Renal cortical epithelial cell (primary cell): Measurements from ENCODE around the gene MIF. TPM values are rescaled to one million over a fixed set of nuclear protein-coding genes. Genes with fewer than 3 reads are reported as not detected.
"Not testable (repeated sequence)": the region's sequence is repeated elsewhere in the genome, so short reads cannot be mapped to it uniquely, and the experiment has no call there.

Experiments
- DNase-seq: peaks from one replicate; pipeline ENCODE4 v3.0.0-alpha.2; 2011; ENCODE audit warnings: low read depth
- total RNA-seq: library from RNA; depleted of rRNA; stranded (reverse); fragments of >200 nt; gene quantifications from 2 replicates; pipeline ENCODE4 v1.2.3, GENCODE V29; 2014

The MIF gene
- total RNA-seq, 1 donor from 2014 or later = 213 TPM

DNA sequence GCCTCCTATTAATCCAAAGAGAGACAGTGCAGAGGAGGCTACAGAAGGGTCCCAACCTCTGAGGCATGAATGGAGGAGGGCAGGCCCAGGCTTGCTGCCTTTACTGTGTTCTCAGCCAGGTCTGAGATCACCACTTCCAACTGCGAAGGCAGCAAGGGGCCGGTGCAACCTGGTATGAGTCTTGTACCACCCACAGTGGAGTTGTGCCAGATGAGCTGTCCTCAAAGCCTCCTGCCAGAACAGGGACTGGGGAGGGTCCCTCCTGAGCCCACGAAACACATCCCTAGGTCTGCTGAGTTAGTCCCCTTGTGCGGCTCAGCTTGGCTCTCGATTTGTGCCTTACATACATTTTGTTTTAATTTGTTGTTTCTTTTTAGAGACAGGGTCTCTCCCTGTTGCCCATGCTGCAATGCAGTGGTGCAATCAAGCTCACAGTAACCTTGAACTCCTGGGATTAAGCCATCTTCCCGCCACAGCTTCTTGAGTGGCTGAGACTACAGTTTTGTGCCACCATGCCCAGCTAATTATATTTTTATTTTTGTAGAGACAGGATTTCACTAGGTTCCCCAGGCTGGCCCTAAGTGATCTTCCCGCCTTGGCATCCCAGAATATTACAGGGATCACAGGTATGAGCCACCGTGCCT, 9.3 kb downstream of the MIF start:
- DNase-seq = no peak

DNA sequence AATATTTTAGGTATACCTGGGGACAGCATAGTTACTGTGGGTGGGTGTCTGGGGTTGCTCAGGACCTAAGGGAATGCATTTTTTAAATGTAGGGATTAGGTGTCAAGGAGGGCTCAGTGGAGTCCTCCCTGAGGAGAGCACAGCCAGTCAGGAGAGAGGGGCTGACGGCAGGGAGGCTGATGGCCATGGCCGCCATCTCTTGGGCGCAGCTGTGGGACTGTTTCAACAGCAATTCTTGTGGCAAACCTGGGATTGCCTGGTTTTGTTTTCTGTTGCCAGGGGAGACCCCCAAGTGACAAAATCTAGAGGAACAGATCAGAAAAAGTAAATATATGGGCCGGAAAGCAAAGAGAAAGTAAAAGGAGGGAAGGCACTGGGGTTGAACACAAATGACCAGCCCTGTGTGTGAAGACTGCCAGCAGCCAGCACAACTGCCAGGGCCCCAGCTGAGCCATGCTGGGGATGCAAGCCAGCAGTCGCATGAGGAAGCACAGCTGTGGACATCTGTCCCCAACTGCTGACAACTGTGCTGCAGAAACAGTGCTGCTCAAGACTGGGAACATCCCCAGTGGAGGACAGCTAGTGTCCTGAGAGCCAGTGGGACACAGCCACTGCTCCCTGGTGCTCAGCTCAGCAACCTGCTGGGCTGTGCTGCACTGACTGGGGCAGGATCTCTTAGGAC, 10.5 kb downstream of the MIF start:
- DNase-seq = no peak

GRCh38 chr22:23906641-23907040, 12.5 kb downstream of the MIF start:
- DNase-seq = no peak

- DNase-seq = not testable (repeated sequence)
These were observed 13.2 kb downstream of the MIF start for GRCh38 chr22:23907423-23907822.

DNA sequence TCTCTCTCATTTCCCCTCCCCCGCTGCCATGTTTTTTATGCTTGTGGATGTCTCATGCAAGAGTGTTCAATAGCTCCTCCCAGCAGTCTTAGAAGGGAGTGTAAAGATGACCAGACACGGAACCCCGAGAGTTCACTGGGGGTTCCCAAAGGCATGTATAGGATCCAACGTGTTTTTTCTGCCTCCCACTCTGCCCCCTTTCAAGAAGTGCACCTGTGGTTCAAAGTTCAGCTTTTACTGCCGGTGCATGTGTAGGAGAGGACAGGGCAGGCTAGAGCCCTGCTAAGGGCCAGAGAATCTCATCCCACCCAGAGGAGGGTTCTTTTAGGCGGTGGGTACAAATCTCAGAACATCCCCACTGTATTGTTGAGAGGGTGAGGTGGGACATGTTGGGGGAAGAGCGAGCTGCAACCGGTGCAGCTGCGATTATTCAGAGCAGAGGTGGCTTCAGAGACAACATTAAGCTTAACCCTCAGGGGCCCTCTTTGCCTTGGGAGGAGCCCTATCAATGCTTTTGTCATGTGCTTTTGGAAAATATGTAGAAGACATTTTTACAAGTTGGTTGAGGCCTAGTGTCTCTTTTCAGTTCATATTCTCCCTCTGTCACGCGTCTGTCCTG, 14.5 kb downstream of the MIF start:
- DNase-seq = no peak

DNA sequence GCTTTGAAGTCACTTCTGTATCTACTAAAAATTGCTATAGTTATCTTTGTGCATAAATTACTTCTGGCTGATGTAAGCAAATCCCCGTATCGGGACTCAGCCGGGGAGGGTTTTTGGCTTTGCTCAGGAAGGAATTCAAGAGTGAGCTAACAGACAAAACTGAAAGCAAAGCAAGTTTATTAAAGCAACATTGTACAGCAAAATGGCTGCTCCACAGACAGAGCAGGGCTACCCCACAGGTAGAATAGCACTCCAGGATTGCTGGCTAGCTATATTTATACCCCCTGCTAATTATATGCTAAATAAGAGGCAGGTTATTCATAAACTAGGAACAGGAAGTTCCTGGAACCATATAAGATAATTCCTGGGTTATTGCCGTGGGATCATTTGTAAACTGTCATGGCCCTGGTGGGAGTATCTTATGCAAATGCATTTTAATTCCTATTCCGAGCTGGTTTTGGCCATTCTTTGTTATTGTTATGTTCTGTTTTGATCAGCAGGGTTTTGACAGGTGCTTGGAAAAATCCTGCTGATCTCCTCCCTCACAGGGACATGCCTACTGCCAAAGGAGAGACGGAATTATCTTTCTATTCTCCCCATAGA, 15.2 kb downstream of the MIF start:
- DNase-seq = no peak

DNA sequence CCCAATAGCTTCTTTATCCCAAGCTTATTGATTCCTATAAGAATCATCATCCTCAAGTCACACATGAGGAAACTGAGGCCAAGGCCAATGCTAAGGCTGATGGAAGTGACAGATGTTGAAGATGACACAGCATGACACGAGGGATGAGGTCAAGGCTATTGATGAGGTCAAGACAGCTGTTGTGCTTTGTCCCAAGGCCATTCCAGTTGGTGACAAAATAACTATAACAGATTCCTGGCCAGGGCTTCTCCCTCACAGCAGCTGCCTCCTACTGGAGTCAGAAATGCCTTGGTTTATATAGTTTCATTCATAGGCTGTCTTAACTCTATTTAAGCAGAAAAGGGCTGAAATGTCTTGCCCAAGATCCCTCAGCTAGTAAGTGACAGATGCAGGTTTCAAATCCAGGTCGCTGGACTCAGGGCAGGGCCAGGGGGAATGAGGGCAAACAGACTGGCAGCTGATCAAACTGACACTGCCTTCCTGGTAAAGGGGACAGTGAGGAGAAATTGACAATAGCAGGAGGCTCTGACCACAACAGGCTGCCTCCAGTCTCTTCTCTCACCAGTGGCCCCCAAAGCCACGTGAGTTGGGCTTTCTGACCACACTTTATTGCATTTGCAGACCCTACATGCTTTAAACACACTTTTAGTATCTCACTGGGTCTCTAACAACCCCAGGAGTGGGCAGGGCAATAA, 16.5 kb downstream of the MIF start:
- no peak for DNase-seq

- no peak for DNase-seq
These were observed 17.3 kb downstream of the MIF start for GRCh38 chr22:23911318-23911980.

GRCh38 chr22:23912293-23912903, 18.2 kb downstream of the MIF start:
- DNase-seq = peak; percentile 31

DNA sequence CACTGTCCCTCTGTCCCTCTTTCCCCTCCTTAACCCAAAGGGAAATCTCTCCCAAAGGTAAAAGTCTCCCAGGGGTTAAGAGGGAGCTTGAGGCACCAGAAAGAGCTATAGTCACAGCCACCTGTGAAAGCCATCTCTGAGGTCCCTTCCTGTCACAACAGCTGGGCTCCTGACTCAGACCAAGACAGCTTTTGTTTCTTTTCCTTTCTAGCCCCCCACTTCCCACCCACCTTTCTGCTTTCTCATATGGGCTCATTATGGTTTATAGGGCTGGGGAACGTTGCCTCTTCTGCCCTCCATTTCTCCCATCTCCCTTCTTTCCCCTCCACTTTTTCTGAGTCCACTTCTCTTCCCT, 19.1 kb downstream of the MIF start:
- no peak for DNase-seq

DNA sequence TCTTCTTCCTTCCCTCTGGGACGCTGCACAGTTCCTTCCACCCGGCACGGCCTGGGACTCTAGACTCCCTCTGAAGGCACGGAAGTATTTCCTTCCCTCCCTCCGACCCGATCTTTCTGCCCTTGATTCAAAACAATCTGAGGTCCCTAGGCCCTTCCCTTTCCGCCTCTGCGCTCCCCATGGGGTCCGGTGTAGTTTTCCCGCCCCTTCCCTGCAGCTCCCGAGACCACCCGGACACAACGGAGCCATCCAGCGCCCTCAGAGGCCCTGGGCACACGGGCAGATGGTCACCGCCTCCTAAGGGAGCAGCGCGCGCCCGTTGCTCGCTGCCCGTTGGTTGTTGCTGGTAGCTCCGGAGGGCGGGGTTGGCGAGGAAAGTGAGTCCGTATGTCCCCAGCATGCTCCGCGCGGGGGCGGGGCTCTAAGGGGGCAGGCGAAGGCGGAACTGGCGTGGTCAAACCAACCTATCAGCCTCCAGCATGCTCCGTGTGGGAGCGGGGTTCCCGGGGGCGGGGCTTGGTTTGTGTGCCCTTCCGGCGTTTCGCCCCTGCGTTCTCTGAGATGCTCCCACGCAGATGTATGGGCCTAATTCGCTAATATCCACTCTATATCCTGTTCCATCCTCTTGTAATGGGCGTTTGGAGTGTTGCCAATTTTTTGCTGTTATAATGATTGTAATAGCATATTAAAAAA, 19.6 kb downstream of the MIF start:
- DNase-seq = peak; percentile 96

DNA sequence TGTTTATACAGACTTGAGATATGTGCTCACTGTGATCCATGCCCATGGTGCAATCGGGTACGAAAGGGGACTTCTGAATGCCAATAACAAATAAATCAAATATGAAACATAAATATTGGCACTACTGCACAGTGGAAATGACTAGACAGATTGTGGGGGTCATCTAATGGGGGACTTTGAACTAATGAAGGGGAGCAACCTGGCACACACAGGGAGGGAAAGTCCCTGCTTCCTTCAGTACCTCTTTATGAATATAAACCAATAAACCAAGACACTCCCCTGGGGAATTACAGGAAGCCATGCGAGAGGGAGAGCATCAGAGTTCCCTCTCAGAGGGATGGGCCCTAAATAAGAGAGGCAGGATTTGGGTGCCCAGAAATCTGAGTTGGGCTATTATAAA, 21.1 kb downstream of the MIF start:
- no peak for DNase-seq

- not testable (repeated sequence) for DNase-seq
These were observed 26.1 kb downstream of the MIF start for GRCh38 chr22:23920267-23920611.

GRCh38 chr22:23921586-23922201, 27.5 kb downstream of the MIF start:
- DNase-seq = peak; percentile 64

DNA sequence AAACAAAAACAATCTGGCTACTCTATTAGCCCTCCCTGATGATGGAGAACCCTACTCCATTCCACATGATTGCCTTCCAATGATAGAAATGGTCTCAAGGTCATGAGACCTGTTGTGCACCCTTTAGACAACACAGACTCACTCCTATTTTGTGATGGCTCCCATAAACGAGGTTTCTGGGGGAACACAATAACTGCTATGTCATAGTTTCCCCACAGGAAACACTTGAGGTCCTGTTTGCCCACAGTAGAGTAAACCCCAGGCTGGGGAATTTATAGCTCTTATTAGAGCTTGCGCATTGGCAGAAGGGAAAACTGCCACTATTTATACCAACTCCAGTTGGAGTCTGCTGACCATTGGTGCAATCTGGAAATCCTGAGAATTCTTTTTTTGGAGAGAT, 28.7 kb downstream of the MIF start:
- no peak for DNase-seq

DNA sequence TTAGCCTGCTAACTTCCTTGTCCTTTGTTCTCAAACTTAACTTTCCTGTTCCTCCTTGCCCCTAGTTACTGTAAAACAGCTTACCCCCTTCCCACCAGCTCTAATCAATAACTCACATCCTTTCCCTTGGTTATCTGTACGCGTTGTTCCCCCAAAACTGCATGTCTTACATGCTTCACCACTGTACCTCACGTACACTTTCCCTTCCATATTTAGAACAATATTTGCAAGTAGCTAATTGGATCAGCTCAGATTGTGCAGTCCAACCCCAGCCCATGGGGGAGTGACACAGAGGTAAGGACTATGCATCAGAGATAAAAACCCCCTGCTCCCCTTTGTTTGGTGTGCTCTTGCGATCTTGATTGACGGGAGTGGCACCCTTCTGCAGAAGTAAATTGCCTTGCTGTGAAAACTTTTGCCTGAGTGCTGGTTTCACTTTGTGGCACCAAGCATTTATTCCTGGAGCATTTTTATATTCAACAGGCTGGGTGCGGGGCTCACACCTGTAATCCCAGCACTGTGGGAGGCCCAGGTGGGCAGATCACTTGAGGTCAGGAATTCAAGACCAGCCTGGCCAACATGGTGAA, 30.9 kb downstream of the MIF start:
- no peak for DNase-seq

GRCh38 chr22:23926561-23926960, 32.4 kb downstream of the MIF start:
- DNase-seq = no peak

DNA sequence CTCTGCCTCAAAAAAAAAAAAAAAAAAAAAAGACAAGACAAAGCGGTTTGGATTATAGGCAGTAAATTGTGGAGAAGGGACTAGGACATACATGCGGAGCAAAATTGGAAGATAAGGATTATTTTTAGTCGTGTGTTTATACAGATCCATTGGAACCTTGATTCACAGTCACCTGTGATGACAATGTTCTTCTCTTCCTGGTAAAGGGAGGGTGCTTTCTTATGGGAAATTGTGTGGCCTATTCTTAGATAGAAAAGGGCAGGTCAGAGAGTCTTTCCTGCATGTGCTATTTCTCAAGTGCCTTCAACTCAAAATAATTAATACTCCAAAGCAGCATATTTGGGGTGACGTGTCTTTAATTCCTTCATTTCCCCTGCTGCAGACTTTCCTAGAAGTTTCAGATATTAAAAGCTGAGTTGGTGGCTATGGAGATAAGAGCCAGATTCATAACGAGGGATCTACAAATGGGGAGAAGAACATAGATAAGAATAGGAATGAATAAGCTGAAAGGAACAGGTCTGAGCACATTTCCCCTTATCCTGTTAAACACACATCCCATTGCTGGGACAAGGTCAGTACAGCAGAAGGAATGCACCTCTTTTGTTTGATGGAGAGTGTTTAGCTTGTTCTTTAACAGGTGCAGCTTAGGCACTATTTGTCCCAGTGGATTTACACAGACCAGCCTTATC, 44.3 kb downstream of the MIF start:
- no peak for DNase-seq

GRCh38 chr22:23939017-23939357, 44.8 kb downstream of the MIF start:
- DNase-seq = no peak

DNA sequence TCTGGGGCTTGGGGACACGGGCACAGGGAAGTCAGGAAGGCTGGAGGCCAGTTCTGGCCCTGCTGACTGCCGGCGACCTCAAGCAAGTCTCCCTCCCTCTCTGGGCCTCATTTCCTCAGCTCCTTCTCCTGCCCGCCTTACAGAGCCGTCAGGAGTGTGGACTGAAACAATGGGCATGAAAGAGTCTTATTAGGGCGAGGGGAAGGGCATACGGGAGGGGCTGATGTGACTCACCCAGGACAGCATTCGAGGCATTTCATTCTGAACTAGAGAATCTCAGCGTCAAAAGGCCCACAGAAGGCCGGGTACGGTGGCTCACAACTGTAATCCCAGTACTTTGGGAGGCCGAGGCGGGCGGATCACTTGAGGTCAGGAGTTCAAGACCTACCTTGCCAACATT, 46.0 kb downstream of the MIF start:
- not testable (repeated sequence) for DNase-seq
